Stimulated activated naive B cell treated with anti-CD40 and anti-IgM and Interleukin-4, amounts not matched to agents 10 μg/mL and 1 μg/mL and 100 μg/mL, for 72 hours (primary cell): ENCODE data around the gene SMURF2.
"Not testable (repeated sequence)": the region's sequence is repeated elsewhere in the genome, so short reads cannot be mapped to it uniquely, and the experiment has no call there.

Source experiments
- ATAC-seq, 2 donors: fragments of 150-1000 bp; cut with Tn5 transposase; replicated peaks; 2 replicates each; pipeline ENCODE4 v1.10.0; 2021; ENCODE audit warnings: moderate library complexity in 1 of 2
- DNase-seq: peaks from one replicate; pipeline ENCODE4 v3.0.0; 2021
- H3K27ac Mint-ChIP-seq: one replicate; pipeline ENCODE4 v1.8.0; 2022; ENCODE audit warnings: mild to moderate bottlenecking, mixed read lengths
- H3K27me3 Mint-ChIP-seq, 2 donors: one replicate each; pipeline ENCODE4 v1.8.0; 2022; ENCODE audit warnings: mixed read lengths in 2 of 2
- H3K36me3 Mint-ChIP-seq, 2 donors: one replicate each; pipeline ENCODE4 v1.8.0; 2022; ENCODE audit warnings: mixed read lengths in 2 of 2, mild to moderate bottlenecking in 1 of 2
- H3K4me1 Mint-ChIP-seq, 2 donors: one replicate each; pipeline ENCODE4 v1.8.0; 2022; ENCODE audit warnings: mixed read lengths in 2 of 2, mild to moderate bottlenecking in 1 of 2
- H3K4me3 Mint-ChIP-seq, 2 donors: one replicate each; pipeline ENCODE4 v1.8.0; 2022; ENCODE audit warnings: mild to moderate bottlenecking in 2 of 2, mixed read lengths in 2 of 2, moderate library complexity in 1 of 2
- H3K9me3 Mint-ChIP-seq, 2 donors: one replicate each; pipeline ENCODE4 v1.8.0; 2022; ENCODE audit warnings: mixed read lengths in 2 of 2, mild to moderate bottlenecking in 1 of 2

Gene SMURF2

GRCh38 chr17:64577025-64577424 is 85.1 kb downstream of the SMURF2 start:
- H3K9me3 Mint-ChIP-seq, H3K4me1 Mint-ChIP-seq, H3K27me3 Mint-ChIP-seq, DNase-seq, ATAC-seq, H3K4me3 Mint-ChIP-seq, H3K27ac Mint-ChIP-seq: not testable (repeated sequence)
- H3K36me3 Mint-ChIP-seq, result peaks cover 13 to 31% of the 10 kb centered on the region in 2 donors

DNA sequence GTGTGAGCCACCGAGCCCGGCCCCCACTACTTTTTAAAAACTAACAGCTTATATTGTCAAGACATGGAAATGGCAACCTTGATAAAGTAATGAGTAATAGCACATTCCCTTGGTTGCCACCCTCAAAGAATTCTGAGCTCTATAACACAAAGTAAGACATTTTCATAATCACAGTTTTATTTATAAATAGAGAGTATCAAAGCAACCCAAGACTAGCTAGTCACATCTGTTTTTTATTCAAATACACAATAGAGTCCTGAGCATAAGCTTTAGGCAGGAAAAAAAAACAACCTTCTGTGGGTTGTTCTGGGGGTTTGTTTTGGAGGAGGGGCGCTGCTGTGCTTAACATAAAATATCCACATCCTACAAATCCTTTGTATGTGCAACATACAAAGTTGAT is 86.7 kb downstream of the SMURF2 start:
- no peaks in the 10 kb centered on the region for H3K9me3 Mint-ChIP-seq
- H3K4me3 Mint-ChIP-seq, result no peak overlapping the region
- no peaks in the 10 kb centered on the region for H3K4me1 Mint-ChIP-seq
- H3K27ac Mint-ChIP-seq, result no peak overlapping the region
- no peaks in the 10 kb centered on the region for H3K27me3 Mint-ChIP-seq
- DNase-seq, result no peak
- no peak for ATAC-seq
- peaks cover 10 to 21% of the 10 kb centered on the region in 2 donors for H3K36me3 Mint-ChIP-seq

GRCh38 chr17:64574646-64575045 is 87.5 kb downstream of the SMURF2 start:
- Mint-ChIP-seq H3K4me1 (no peaks in the 10 kb centered on the region), H3K36me3 (peaks cover 10 to 20% of the 10 kb centered on the region in 2 donors), H3K4me3 (no peak overlapping the region), H3K27ac (no peak overlapping the region), H3K9me3 (no peaks in the 10 kb centered on the region), H3K27me3 (no peaks in the 10 kb centered on the region)
- no peak for ATAC-seq
- DNase-seq, result no peak

DNA sequence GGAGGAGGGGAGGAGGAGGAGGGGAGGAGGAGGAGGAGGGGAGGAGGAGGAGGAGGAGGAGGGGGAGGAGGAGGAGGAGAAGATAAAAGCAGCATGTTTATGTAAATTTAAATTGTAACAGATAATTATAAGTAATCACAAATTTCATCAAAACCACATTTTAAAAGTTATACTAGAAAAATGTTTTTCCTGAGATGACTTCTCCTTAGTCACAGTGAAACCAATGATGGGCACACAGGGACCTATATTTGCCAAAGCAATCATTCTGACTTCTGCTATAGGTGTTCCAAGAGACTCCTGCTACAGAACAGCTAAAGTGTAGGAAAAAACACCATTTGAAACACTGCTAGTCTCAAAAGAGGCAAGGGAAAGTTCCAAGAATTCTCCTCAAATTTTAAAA is 88.9 kb downstream of the SMURF2 start:
- Mint-ChIP-seq H3K9me3 (no peaks in the 10 kb centered on the region), H3K4me1 (no peaks in the 10 kb centered on the region), H3K27me3 (no peaks in the 10 kb centered on the region), H3K27ac (peak overlapping the region; percentile 37), H3K4me3 (no peak overlapping the region), H3K36me3 (peaks cover 8 to 22% of the 10 kb centered on the region in 2 donors)
- DNase-seq (no peak), ATAC-seq (peak in 1 of 2 donors; percentile 48)

GRCh38 chr17:64572682-64573154 is 89.4 kb downstream of the SMURF2 start:
- H3K27me3 Mint-ChIP-seq, result no peaks in the 10 kb centered on the region
- no peak for DNase-seq
- H3K27ac Mint-ChIP-seq, result no peak overlapping the region
- no peak overlapping the region for H3K4me3 Mint-ChIP-seq
- H3K36me3 Mint-ChIP-seq, result peaks cover 5 to 19% of the 10 kb centered on the region in 2 donors
- ATAC-seq, result no peak
- H3K4me1 Mint-ChIP-seq, result no peaks in the 10 kb centered on the region
- no peaks in the 10 kb centered on the region for H3K9me3 Mint-ChIP-seq

GRCh38 chr17:64571746-64572145 is 90.4 kb downstream of the SMURF2 start:
- Mint-ChIP-seq H3K27ac (no peak overlapping the region), H3K36me3 (peaks cover 1 to 13% of the 10 kb centered on the region in 2 donors), H3K9me3 (no peaks in the 10 kb centered on the region), H3K27me3 (no peaks in the 10 kb centered on the region), H3K4me1 (no peaks in the 10 kb centered on the region), H3K4me3 (no peak overlapping the region)
- ATAC-seq (no peak), DNase-seq (no peak)

- Mint-ChIP-seq H3K4me1 (no peaks in the 10 kb centered on the region), H3K27ac (no peak overlapping the region), H3K36me3 (peaks cover 10 to 19% of the 10 kb centered on the region in 2 donors), H3K27me3 (no peaks in the 10 kb centered on the region), H3K4me3 (no peak overlapping the region), H3K9me3 (no peaks in the 10 kb centered on the region)
- ATAC-seq (no peak), DNase-seq (no peak)
Measured at GRCh38 chr17:64565563-64565962, 96.5 kb downstream of the SMURF2 start.

GRCh38 chr17:64564098-64564497 is 98.0 kb downstream of the SMURF2 start:
- H3K27me3 Mint-ChIP-seq, result no peaks in the 10 kb centered on the region
- H3K36me3 Mint-ChIP-seq, result peaks cover 10 to 19% of the 10 kb centered on the region in 2 donors
- no peak overlapping the region for H3K27ac Mint-ChIP-seq
- H3K4me3 Mint-ChIP-seq, result no peak overlapping the region
- no peak for DNase-seq
- H3K4me1 Mint-ChIP-seq, result no peaks in the 10 kb centered on the region
- no peaks in the 10 kb centered on the region for H3K9me3 Mint-ChIP-seq
- ATAC-seq, result no peak

DNA sequence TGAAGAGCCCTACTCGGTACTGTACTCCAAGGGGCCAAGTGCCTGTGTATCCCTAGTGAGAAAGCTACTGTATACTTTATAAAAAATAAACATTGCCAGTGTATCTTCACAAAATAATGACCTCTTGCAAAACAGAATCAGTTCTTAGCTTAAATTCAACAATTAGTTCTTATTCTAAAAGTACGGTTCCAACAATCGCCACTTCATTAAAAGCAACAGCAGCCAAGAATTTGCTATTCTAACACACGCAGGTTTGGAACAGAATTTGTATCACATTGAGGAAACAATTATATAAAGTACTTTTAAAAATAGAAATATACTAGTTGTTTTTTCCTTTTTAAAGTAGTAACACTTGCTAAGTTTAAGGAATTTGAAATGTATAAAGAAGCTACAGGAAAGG is 106.8 kb downstream of the SMURF2 start:
- Mint-ChIP-seq H3K4me3 (no peak overlapping the region), H3K27ac (no peak overlapping the region), H3K9me3 (no peaks in the 10 kb centered on the region), H3K36me3 (peaks cover 11 to 13% of the 10 kb centered on the region in 2 donors), H3K27me3 (no peaks in the 10 kb centered on the region), H3K4me1 (no peaks in the 10 kb centered on the region)
- ATAC-seq, result no peak
- no peak for DNase-seq

- no peak overlapping the region for H3K27ac Mint-ChIP-seq
- H3K27me3 Mint-ChIP-seq, result no peaks in the 10 kb centered on the region
- ATAC-seq (no peak), DNase-seq (no peak)
- no peak overlapping the region for H3K4me3 Mint-ChIP-seq
- no peaks in the 10 kb centered on the region for H3K9me3 Mint-ChIP-seq
- H3K36me3 Mint-ChIP-seq, result peaks cover 11 to 13% of the 10 kb centered on the region in 2 donors
- H3K4me1 Mint-ChIP-seq, result no peaks in the 10 kb centered on the region
Measured at GRCh38 chr17:64554028-64554637, 108.0 kb downstream of the SMURF2 start.

DNA sequence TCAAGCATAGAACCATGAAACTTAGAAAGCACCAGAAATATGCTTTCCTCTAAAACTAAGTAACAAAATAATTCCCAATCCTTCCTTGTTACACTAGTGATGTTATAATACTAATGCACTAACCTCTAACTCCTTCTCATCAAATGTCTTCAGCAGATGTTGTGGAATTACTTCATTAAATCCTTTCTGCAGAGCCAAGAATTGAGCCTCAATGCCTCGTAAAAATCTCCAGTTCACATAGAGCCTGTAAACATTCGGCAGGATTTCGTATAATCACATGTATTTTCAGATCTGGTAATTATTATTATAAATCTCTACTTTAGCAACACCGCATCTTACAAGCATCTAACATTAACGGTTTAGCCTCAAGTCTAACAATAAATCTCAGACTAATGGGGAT is 110.6 kb downstream of the SMURF2 start:
- Mint-ChIP-seq H3K4me3 (no peak overlapping the region), H3K27me3 (no peaks in the 10 kb centered on the region), H3K9me3 (no peaks in the 10 kb centered on the region), H3K4me1 (no peaks in the 10 kb centered on the region), H3K36me3 (peaks cover 10 to 16% of the 10 kb centered on the region in 2 donors), H3K27ac (no peak overlapping the region)
- DNase-seq (no peak), ATAC-seq (no peak)

DNA sequence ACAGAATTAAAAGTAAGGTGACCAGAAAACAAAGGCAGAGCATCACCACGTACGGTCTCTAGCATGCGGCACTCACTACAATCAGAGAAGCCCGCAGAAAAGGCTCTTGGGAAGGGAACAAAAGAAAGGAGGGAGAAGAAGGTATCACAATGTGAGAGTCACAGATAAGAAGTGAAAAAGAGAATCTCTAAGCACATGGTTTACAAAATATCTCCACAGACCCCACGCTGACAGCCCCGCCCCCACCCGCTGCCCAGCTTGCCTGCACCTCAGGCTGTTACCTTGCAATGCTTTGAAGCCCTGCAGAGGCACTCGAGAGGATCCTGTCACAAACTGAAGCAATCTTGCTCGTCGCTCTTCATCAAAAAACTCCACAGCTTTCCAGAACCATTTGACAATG is 114.8 kb downstream of the SMURF2 start:
- DNase-seq (no peak), ATAC-seq (no peak)
- Mint-ChIP-seq H3K36me3 (peaks cover 10 to 21% of the 10 kb centered on the region in 2 donors), H3K27ac (no peak overlapping the region), H3K4me1 (no peaks in the 10 kb centered on the region), H3K9me3 (no peaks in the 10 kb centered on the region), H3K27me3 (no peaks in the 10 kb centered on the region), H3K4me3 (no peak overlapping the region)

- Mint-ChIP-seq H3K27ac (no peak overlapping the region), H3K4me1 (no peaks in the 10 kb centered on the region), H3K36me3 (peaks cover 10 to 24% of the 10 kb centered on the region in 2 donors), H3K9me3 (no peaks in the 10 kb centered on the region), H3K4me3 (no peak overlapping the region), H3K27me3 (no peaks in the 10 kb centered on the region)
- DNase-seq (no peak), ATAC-seq (no peak)
Measured at GRCh38 chr17:64546716-64547115, 115.4 kb downstream of the SMURF2 start.

DNA sequence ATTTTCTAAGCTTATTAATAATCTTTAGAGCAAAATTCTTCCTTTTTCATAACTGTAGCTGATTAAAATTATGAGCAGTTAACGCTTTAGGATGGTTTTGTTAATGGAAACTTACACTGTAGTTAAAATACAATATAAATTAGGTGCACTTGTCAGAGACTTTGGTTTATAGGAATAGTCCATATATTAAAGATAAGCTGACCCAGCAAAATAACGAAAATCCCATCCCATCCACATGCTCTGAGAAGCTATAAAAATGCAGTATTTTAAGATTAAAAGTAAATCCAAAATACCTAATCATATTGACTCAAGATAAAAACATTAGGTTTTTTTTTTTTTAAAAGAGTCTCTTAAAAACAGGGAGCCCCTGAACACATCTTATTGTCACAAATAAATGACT is 117.4 kb downstream of the SMURF2 start:
- Mint-ChIP-seq H3K9me3 (no peaks in the 10 kb centered on the region), H3K27me3 (no peaks in the 10 kb centered on the region), H3K36me3 (peaks cover 11 to 20% of the 10 kb centered on the region in 2 donors), H3K4me3 (no peak overlapping the region), H3K27ac (no peak overlapping the region), H3K4me1 (no peaks in the 10 kb centered on the region)
- no peak for ATAC-seq
- DNase-seq, result no peak

GRCh38 chr17:64540118-64540776 is 121.9 kb downstream of the SMURF2 start:
- Mint-ChIP-seq H3K9me3 (no peaks in the 10 kb centered on the region), H3K27ac (no peak overlapping the region), H3K36me3 (peaks cover 26 to 43% of the 10 kb centered on the region in 2 donors), H3K27me3 (no peaks in the 10 kb centered on the region), H3K4me1 (peaks cover 0 to 7% of the 10 kb centered on the region in 2 donors), H3K4me3 (no peak overlapping the region)
- ATAC-seq, result no peak
- no peak for DNase-seq
